ENCODE measurements around the gene SEPSECS. TPM values are rescaled to one million over a fixed set of nuclear protein-coding genes. Genes with fewer than 3 reads are reported as not detected.

SEPSECS gene
- total and polyA plus RNA-seq, 8 donors, result 5.3 to 9.2 (median 6.1) TPM

GRCh38 chr4:25110527-25111329, 49.5 kb downstream of the SEPSECS start:
- DNase-seq, result no peak
- Histone ChIP-seq H3K4me3 (no peak overlapping the region), H3K4me1 (no peaks in the 10 kb centered on the region), H3K27ac (no peak overlapping the region), H3K27me3 (no peaks in the 10 kb centered on the region), H3K9me3 (no peaks in the 10 kb centered on the region), H3K36me3 (no peaks in the 10 kb centered on the region)
- WGBS, 2 donors, result 94% methylated on average over 8 of the region's 8 CpGs
- no peak for FAIRE-seq
- intact Hi-C loops (cut with DNase I), result no loop called here
- no peak for TF ChIP-seq CTCF (IDR thresholded peaks at IDR 0.05)
- ATAC-seq, result no peak

GRCh38 chr4:25109511-25109910, 50.7 kb downstream of the SEPSECS start:
- Histone ChIP-seq H3K27ac (no peak overlapping the region), H3K27me3 (no peaks in the 10 kb centered on the region), H3K36me3 (no peaks in the 10 kb centered on the region), H3K9me3 (no peaks in the 10 kb centered on the region), H3K4me1 (no peaks in the 10 kb centered on the region), H3K4me3 (no peak overlapping the region)
- no peak for DNase-seq
- no peak for TF ChIP-seq CTCF (IDR thresholded peaks at IDR 0.05)
- WGBS, 2 donors, result 96 to 100% methylated on average over 4 of the region's 4 CpGs
- no peak for ATAC-seq
- intact Hi-C loops (cut with DNase I), result no loop called here
- no peak for FAIRE-seq

GRCh38 chr4:25108556-25108955, 51.7 kb downstream of the SEPSECS start:
- Histone ChIP-seq H3K9me3 (no peaks in the 10 kb centered on the region), H3K4me3 (no peak overlapping the region), H3K4me1 (peaks cover 0 to under 1% (median 0%) of the 10 kb centered on the region in 3 donors), H3K36me3 (no peaks in the 10 kb centered on the region), H3K27me3 (no peaks in the 10 kb centered on the region), H3K27ac (no peak overlapping the region)
- no peak for FAIRE-seq
- no peak for TF ChIP-seq CTCF (IDR thresholded peaks at IDR 0.05)
- intact Hi-C loops (cut with DNase I), result no loop called here
- DNase-seq, result no peak
- ATAC-seq, result no peak
- 95% methylated on average over 4 of the region's 4 CpGs for WGBS, 2 donors

GRCh38 chr4:25107827-25108516, 52.3 kb downstream of the SEPSECS start:
- FAIRE-seq, result no peak
- H3K4me3 ChIP-seq, result no peak overlapping the region
- peak in 3 of 6 donors; percentile 34 to 46 (median 35) for DNase-seq

More at GRCh38 chr4:25107827-25108516, 52.3 kb downstream of the SEPSECS start:
- ATAC-seq, result peak; percentile 18 to 81 (median 71)
- peaks cover 0 to 3% (median 0%) of the 10 kb centered on the region in 3 donors for H3K4me1 ChIP-seq
- 44 to 45% methylated on average over 6 of the region's 6 CpGs for WGBS, 2 donors
- no peaks in the 10 kb centered on the region for H3K27me3 ChIP-seq
- intact Hi-C loops (cut with DNase I), result no loop called here
- H3K36me3 ChIP-seq, result no peaks in the 10 kb centered on the region
- H3K27ac ChIP-seq, result no peak overlapping the region
- no peaks in the 10 kb centered on the region for H3K9me3 ChIP-seq
- TF ChIP-seq CTCF (IDR thresholded peaks at IDR 0.05), result no peak

Data from pancreas (tissue), 10 donors.